GM23338 (cell line): ENCODE results near the gene PHF13. TPM values are rescaled to one million over a fixed set of nuclear protein-coding genes. Genes with fewer than 3 reads are reported as not detected.
A peak's percentile ranks its signal among the peaks of the same experiment; 100 is the strongest.

Source experiments
- ATAC-seq: fragments of 200-7000 bp; cut with Tn5 transposase; 3 replicates; pipeline ENCODE4 v1.9.1; 2020
- DNase-seq: peaks from one replicate; pipeline ENCODE4 v3.0.0-alpha.2; 2015; ENCODE audit warnings: low spot score
- H2AFZ ChIP-seq: fragments of 200-600 bp; sonication (generic); 2 replicates; pipeline ENCODE4 v1.8.0; 2016; ENCODE audit warnings: antibody characterized with exemption, mild to moderate bottlenecking, moderate library complexity
- H3F3A ChIP-seq: fragments of 200-600 bp; sonication (generic); replicated peaks from 2 replicates; pipeline ENCODE4 v1.8.0; 2017; ENCODE audit warnings: antibody characterized with exemption, mixed run types, low read depth
- H3K27ac ChIP-seq: fragments of 200-600 bp; sonication (generic); 2 replicates; pipeline ENCODE4 v1.6.1; 2016; ENCODE audit warnings: low read depth
- H3K27me3 ChIP-seq: fragments of 200-600 bp; sonication (generic); 2 replicates; pipeline ENCODE4 v1.8.0; 2016; ENCODE audit warnings: mild to moderate bottlenecking, mixed run types, moderate library complexity; ENCODE audit not compliant: insufficient read depth
- H3K36me3 ChIP-seq: fragments of 200-600 bp; sonication (generic); 2 replicates; pipeline ENCODE4 v1.8.0; 2016; ENCODE audit warnings: mild to moderate bottlenecking; ENCODE audit not compliant: insufficient read depth
- H3K4me1 ChIP-seq: fragments of 200-600 bp; sonication (generic); 2 replicates; pipeline ENCODE4 v1.8.0; 2016; ENCODE audit warnings: mild to moderate bottlenecking, moderate library complexity; ENCODE audit not compliant: insufficient read depth
- H3K4me2 ChIP-seq: fragments of 200-600 bp; sonication (generic); 2 replicates; pipeline ENCODE4 v1.7.1; 2017; ENCODE audit warnings: mixed run types
- H3K4me3 ChIP-seq: fragments of 200-600 bp; sonication (generic); 2 replicates; pipeline ENCODE4 v1.6.1; 2016; ENCODE audit warnings: mixed run types
- H3K79me2 ChIP-seq: fragments of 200-600 bp; sonication (generic); replicated peaks from 2 replicates; pipeline ENCODE4 v1.8.0; 2017; ENCODE audit warnings: mild to moderate bottlenecking; ENCODE audit not compliant: insufficient read depth
- H3K9me2 ChIP-seq: fragments of 200-600 bp; sonication (generic); 2 replicates; pipeline ENCODE4 v1.8.0; 2017; ENCODE audit not compliant: insufficient read depth
- H4K20me1 ChIP-seq: fragments of 200-600 bp; sonication (generic); replicated peaks from 2 replicates; pipeline ENCODE4 v1.8.0; 2017; ENCODE audit warnings: mild to moderate bottlenecking; ENCODE audit not compliant: insufficient read depth
- H3K27ac Mint-ChIP-seq: 2 replicates; pipeline ENCODE4 v1.8.0; 2020; ENCODE audit warnings: inconsistent platforms, mild to moderate bottlenecking, moderate library complexity, mixed read lengths
- H3K27me3 Mint-ChIP-seq: 3 replicates; pipeline ENCODE4 v1.8.0; 2022; ENCODE audit warnings: low read depth, mild to moderate bottlenecking, moderate library complexity, mixed read lengths, inconsistent platforms; ENCODE audit not compliant: insufficient read depth, poor library complexity
- H3K36me3 Mint-ChIP-seq: 3 replicates; pipeline ENCODE4 v1.8.0; 2021; ENCODE audit warnings: low read depth, mild to moderate bottlenecking, inconsistent platforms, moderate library complexity, mixed read lengths
- H3K4me1 Mint-ChIP-seq: 3 replicates; pipeline ENCODE4 v1.8.0; 2020; ENCODE audit warnings: mild to moderate bottlenecking, inconsistent platforms, mixed read lengths
- H3K4me3 Mint-ChIP-seq: 3 replicates; pipeline ENCODE4 v1.8.0; 2021; ENCODE audit warnings: moderate library complexity, mild to moderate bottlenecking, inconsistent platforms, mixed read lengths
- H3K9me3 Mint-ChIP-seq: 3 replicates; pipeline ENCODE4 v1.8.0; 2020; ENCODE audit warnings: moderate library complexity, mild to moderate bottlenecking, inconsistent platforms, mixed read lengths
- CREB1 ChIP-seq: fragments of 250-450 bp; sonication (Bioruptor Pico); IDR thresholded peaks from 2 replicates; pipeline ENCODE4 v1.5.0; 2020; ENCODE audit warnings: low read depth, mild to moderate bottlenecking, moderate library complexity
- CTCF ChIP-seq, 2 experiments: fragments of 200-600 bp in 1 of 2; sonication (generic) in 1 of 2; conservative IDR thresholded peaks; 2 replicates each; pipeline versions ENCODE4 v1.5.1 to v1.6.1; 2016 to 2017; ENCODE audit warnings: antibody characterized with exemption in 2 of 2, low read depth in 2 of 2, mild to moderate bottlenecking in 2 of 2, moderate library complexity in 1 of 2
- EZH2 ChIP-seq: fragments of 200-600 bp; sonication (generic); IDR thresholded peaks from one replicate; pipeline ENCODE4 v1.8.0; 2017; ENCODE audit warnings: antibody characterized with exemption, mild to moderate bottlenecking, low read depth; ENCODE audit not compliant: unreplicated experiment
- EZH2phosphoT487 ChIP-seq: fragments of 200-600 bp; sonication (generic); IDR thresholded peaks from one replicate; pipeline ENCODE4 v1.8.1; 2018; ENCODE audit warnings: antibody characterized with exemption; ENCODE audit not compliant: unreplicated experiment
- JUNB ChIP-seq: IDR thresholded peaks from one replicate; pipeline ENCODE4 v1.6.1; 2016; ENCODE audit warnings: antibody characterized with exemption; ENCODE audit not compliant: unreplicated experiment
- NANOG ChIP-seq: IDR thresholded peaks from 2 replicates; pipeline ENCODE4 v1.6.1; 2016; ENCODE audit warnings: antibody characterized with exemption, borderline replicate concordance
- POLR2AphosphoS5 ChIP-seq: IDR thresholded peaks from 2 replicates; pipeline ENCODE4 v1.6.1; 2016; ENCODE audit warnings: antibody characterized with exemption, low read depth
- STAT1 ChIP-seq: IDR thresholded peaks from one replicate; pipeline ENCODE4 v1.6.1; 2016; ENCODE audit warnings: antibody characterized with exemption; ENCODE audit not compliant: unreplicated experiment
- ZNF114 ChIP-seq: fragments of 250-450 bp; sonication (Bioruptor Pico); IDR thresholded peaks from 2 replicates; pipeline ENCODE4 v1.5.0; 2020; ENCODE audit warnings: mild to moderate bottlenecking, moderate library complexity
- ZNF331 ChIP-seq: fragments of 250-450 bp; sonication (Bioruptor Pico); IDR thresholded peaks from 2 replicates; pipeline ENCODE4 v1.5.0; 2020; ENCODE audit warnings: low read depth, mild to moderate bottlenecking, moderate library complexity
- ZNF462 ChIP-seq: fragments of 250-450 bp; sonication (Bioruptor Pico); IDR thresholded peaks from 2 replicates; pipeline ENCODE4 v1.5.0; 2020; ENCODE audit warnings: mild to moderate bottlenecking, moderate library complexity
- polyA plus RNA-seq: library from polyadenylated mRNA; unstranded; fragments of >200 nt; fragmentation: Nextera tagmentation; extraction: Ambion mirVana; gene quantifications from 2 replicates; pipeline ENCODE4 v1.2.1, GENCODE V29; 2016
- total RNA-seq: library from RNA; depleted of rRNA; stranded (reverse); fragments of >200 nt; shearing (Covaris generic); gene quantifications from 2 replicates; pipeline ENCODE4 v1.2.3, GENCODE V29; 2014
- TF ChIP-seq, protein P1 (sequence below): IDR thresholded peaks from 2 replicates; pipeline ENCODE4 v1.6.1; 2016; ENCODE audit warnings: antibody characterized with exemption
- TF ChIP-seq, protein P2 (sequence below): IDR thresholded peaks from one replicate; pipeline ENCODE4 v1.6.1; 2018; ENCODE audit warnings: antibody characterized with exemption; ENCODE audit not compliant: unreplicated experiment

PHF13 gene
- total and polyA plus RNA-seq, 2 experiments from 2014 or later: 12.1 to 33.2 TPM

GRCh38 chr1:6627841-6628545 is 14.5 kb downstream of the PHF13 start:
- Histone ChIP-seq H3K27me3 (no peaks in the 10 kb centered on the region), H3K4me1 (peaks cover 10% of the 10 kb centered on the region), H2AFZ (no peak overlapping the region), H3K79me2 (peaks cover 29% of the 10 kb centered on the region), H3K36me3 (no peaks in the 10 kb centered on the region), H4K20me1 (peaks cover 23% of the 10 kb centered on the region), H3K9me2 (no peaks in the 10 kb centered on the region), H3F3A (peaks cover 23% of the 10 kb centered on the region), H3K27ac (no peak overlapping the region), H3K4me2 (no peak overlapping the region), H3K4me3 (no peak overlapping the region)
- Mint-ChIP-seq H3K9me3 (no peaks in the 10 kb centered on the region), H3K4me3 (peak overlapping the region; percentile 37), H3K4me1 (peaks cover 15% of the 10 kb centered on the region), H3K27me3 (peaks cover 8% of the 10 kb centered on the region), H3K36me3 (peaks cover 31% of the 10 kb centered on the region), H3K27ac (no peak overlapping the region)
- ATAC-seq (no peak), DNase-seq (no peak)
- TF ChIP-seq ZNF331: no peak
- no peak for TF ChIP-seq ZNF114
- TF ChIP-seq STAT1: no peak
- TF ChIP-seq, protein P1, sequence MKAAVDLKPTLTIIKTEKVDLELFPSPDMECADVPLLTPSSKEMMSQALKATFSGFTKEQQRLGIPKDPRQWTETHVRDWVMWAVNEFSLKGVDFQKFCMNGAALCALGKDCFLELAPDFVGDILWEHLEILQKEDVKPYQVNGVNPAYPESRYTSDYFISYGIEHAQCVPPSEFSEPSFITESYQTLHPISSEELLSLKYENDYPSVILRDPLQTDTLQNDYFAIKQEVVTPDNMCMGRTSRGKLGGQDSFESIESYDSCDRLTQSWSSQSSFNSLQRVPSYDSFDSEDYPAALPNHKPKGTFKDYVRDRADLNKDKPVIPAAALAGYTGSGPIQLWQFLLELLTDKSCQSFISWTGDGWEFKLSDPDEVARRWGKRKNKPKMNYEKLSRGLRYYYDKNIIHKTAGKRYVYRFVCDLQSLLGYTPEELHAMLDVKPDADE: no peak
- no peak for TF ChIP-seq NANOG
- TF ChIP-seq CREB1 (CRISPR knock-in tag): no peak
- TF ChIP-seq JUNB: no peak
- no peak for TF ChIP-seq POLR2AphosphoS5
- TF ChIP-seq EZH2: no peak
- TF ChIP-seq EZH2phosphoT487: no peak
- TF ChIP-seq CTCF (conservative IDR thresholded peaks at IDR 0.05; ENCODE audit: low read depth in 2 of 2): no peak
- TF ChIP-seq, protein P2, sequence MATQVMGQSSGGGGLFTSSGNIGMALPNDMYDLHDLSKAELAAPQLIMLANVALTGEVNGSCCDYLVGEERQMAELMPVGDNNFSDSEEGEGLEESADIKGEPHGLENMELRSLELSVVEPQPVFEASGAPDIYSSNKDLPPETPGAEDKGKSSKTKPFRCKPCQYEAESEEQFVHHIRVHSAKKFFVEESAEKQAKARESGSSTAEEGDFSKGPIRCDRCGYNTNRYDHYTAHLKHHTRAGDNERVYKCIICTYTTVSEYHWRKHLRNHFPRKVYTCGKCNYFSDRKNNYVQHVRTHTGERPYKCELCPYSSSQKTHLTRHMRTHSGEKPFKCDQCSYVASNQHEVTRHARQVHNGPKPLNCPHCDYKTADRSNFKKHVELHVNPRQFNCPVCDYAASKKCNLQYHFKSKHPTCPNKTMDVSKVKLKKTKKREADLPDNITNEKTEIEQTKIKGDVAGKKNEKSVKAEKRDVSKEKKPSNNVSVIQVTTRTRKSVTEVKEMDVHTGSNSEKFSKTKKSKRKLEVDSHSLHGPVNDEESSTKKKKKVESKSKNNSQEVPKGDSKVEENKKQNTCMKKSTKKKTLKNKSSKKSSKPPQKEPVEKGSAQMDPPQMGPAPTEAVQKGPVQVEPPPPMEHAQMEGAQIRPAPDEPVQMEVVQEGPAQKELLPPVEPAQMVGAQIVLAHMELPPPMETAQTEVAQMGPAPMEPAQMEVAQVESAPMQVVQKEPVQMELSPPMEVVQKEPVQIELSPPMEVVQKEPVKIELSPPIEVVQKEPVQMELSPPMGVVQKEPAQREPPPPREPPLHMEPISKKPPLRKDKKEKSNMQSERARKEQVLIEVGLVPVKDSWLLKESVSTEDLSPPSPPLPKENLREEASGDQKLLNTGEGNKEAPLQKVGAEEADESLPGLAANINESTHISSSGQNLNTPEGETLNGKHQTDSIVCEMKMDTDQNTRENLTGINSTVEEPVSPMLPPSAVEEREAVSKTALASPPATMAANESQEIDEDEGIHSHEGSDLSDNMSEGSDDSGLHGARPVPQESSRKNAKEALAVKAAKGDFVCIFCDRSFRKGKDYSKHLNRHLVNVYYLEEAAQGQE: no peak
- TF ChIP-seq ZNF462: no peak
